Ovary (tissue), 3 donors: ENCODE results near the gene EYA4.

Experiments used
- EP300 ChIP-seq: sonication (generic); formaldehyde crosslinking; IDR thresholded peaks from one replicate; pipeline ENCODE4 v1.6.1; 2017; ENCODE audit warnings: antibody characterized with exemption
- TF ChIP-seq, protein P1 (sequence below), 3 donors: fragments of 450-650 bp in 2 of 3; fragments of 200-600 bp in 1 of 3; IDR thresholded peaks; one replicate each; pipeline versions ENCODE4 v1.5.1 to v1.8.0; 2016 to 2022; ENCODE audit warnings: antibody characterized with exemption in 3 of 3, mild to moderate bottlenecking in 1 of 3
- donor health status: DM: no; HTN: no; CAD: no.

DNA sequence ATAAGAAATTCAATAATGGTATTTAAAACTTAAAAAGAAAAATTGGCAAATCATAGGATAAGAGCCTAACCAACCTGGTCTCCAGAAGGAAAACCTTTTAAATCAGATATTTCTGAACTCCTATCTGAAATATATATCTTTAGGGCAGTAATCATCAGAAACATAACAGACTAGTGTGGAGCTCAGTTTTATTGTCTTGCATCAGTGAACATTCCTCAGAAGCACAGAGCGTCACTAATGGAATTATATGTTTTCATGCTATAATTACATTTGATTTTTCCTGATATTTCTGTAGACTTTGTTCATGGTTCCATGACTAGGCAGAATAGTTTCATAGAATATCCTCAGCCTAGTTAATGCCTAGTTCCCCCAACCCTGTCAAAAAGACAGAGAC is 262.2 kb downstream of the EYA4 start:
- TF ChIP-seq EP300 = no peak
- TF ChIP-seq, protein P1, sequence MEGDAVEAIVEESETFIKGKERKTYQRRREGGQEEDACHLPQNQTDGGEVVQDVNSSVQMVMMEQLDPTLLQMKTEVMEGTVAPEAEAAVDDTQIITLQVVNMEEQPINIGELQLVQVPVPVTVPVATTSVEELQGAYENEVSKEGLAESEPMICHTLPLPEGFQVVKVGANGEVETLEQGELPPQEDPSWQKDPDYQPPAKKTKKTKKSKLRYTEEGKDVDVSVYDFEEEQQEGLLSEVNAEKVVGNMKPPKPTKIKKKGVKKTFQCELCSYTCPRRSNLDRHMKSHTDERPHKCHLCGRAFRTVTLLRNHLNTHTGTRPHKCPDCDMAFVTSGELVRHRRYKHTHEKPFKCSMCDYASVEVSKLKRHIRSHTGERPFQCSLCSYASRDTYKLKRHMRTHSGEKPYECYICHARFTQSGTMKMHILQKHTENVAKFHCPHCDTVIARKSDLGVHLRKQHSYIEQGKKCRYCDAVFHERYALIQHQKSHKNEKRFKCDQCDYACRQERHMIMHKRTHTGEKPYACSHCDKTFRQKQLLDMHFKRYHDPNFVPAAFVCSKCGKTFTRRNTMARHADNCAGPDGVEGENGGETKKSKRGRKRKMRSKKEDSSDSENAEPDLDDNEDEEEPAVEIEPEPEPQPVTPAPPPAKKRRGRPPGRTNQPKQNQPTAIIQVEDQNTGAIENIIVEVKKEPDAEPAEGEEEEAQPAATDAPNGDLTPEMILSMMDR (IDR thresholded peaks at IDR 0.05) = no peak
